IMR-90 (cell line): Measurements from ENCODE around the gene ESR1. TPM values are rescaled to one million over a fixed set of nuclear protein-coding genes. Genes with fewer than 3 reads are reported as not detected.

Experiments used
- ATAC-seq: fragments of 200-7000 bp; cut with Tn5 transposase; 2 replicates; pipeline ENCODE4 v1.9.1; 2020; ENCODE audit warnings: low read depth, mild to moderate bottlenecking, moderate library complexity
- BruUV-seq: library from RNA; stranded (reverse); fragments of 400-500 nt; replicated peaks from 2 replicates; lab custom pipeline; 2021; lab: Mats Ljungman, UMichigan
- CTCF ChIA-PET: fragments of 300-600 bp; formaldehyde crosslinking; extraction: SDS; loops from one replicate; lab custom pipeline; 2021; ENCODE audit warnings: antibody characterized with exemption; lab: Yijun Ruan, JAX
- POLR2A ChIA-PET: fragments of 300-600 bp; sonication (Branson Sonifier 250); formaldehyde crosslinking; loops from one replicate; lab custom pipeline; 2022; ENCODE audit warnings: antibody characterized with exemption; ENCODE audit not compliant: unreplicated experiment; lab: Charles Lee
- DNase-seq: peaks from one replicate; pipeline ENCODE4 v3.0.0; 2013
- H2AFZ ChIP-seq: replicated peaks from 2 replicates; pipeline ENCODE3; 2013; ENCODE audit warnings: low read length, mild to moderate bottlenecking; ENCODE audit not compliant: poor library complexity
- H2AK5ac ChIP-seq: 2 replicates; pipeline ENCODE4 v1.6.1; 2013; ENCODE audit warnings: low read depth, low read length, inconsistent platforms
- H2AK9ac ChIP-seq: replicated peaks from 2 replicates; pipeline ENCODE3; 2013; ENCODE audit warnings: mild to moderate bottlenecking, low read depth, low read length, moderate library complexity; ENCODE audit not compliant: poor library complexity
- H2BK120ac ChIP-seq: 2 replicates; pipeline ENCODE4 v1.6.1; 2013; ENCODE audit warnings: low read depth, low read length, inconsistent platforms
- H2BK15ac ChIP-seq: 3 replicates; pipeline ENCODE4 v1.6.1; 2013; ENCODE audit warnings: low read depth, low read length, inconsistent platforms
- H2BK20ac ChIP-seq: 2 replicates; pipeline ENCODE4 v1.6.1; 2013; ENCODE audit warnings: low read depth, mild to moderate bottlenecking, inconsistent platforms, low read length, moderate library complexity
- H2BK5ac ChIP-seq: 2 replicates; pipeline ENCODE4 v1.6.1; 2013; ENCODE audit warnings: mild to moderate bottlenecking, low read depth, low read length, inconsistent platforms; ENCODE audit not compliant: poor library complexity, severe bottlenecking
- H3K14ac ChIP-seq: replicated peaks from 2 replicates; pipeline ENCODE4 v1.6.1; 2013; ENCODE audit warnings: low read depth, low read length, inconsistent platforms
- H3K18ac ChIP-seq: 2 replicates; pipeline ENCODE4 v1.6.1; 2013; ENCODE audit warnings: low read depth, low read length, control low read depth
- H3K23ac ChIP-seq: 2 replicates; pipeline ENCODE4 v1.6.1; 2013; ENCODE audit warnings: low read depth, low read length, inconsistent platforms
- H3K27ac ChIP-seq: 2 replicates; pipeline ENCODE4 v1.5.1; 2013; ENCODE audit warnings: mild to moderate bottlenecking, control low read depth, low read length; ENCODE audit not compliant: insufficient read depth
- H3K27me3 ChIP-seq: 2 replicates; pipeline ENCODE4 v1.6.1; 2013; ENCODE audit warnings: low read length; ENCODE audit not compliant: control insufficient read depth, insufficient read depth
- H3K36me3 ChIP-seq: 2 replicates; pipeline ENCODE4 v1.6.1; 2013; ENCODE audit warnings: low read length, mixed read lengths; ENCODE audit not compliant: control insufficient read depth, insufficient read depth
- H3K4ac ChIP-seq: 2 replicates; pipeline ENCODE4 v1.6.1; 2013; ENCODE audit warnings: low read depth, low read length, inconsistent platforms
- H3K4me1 ChIP-seq: 2 replicates; pipeline ENCODE4 v1.6.1; 2013; ENCODE audit warnings: low read length, mixed read lengths; ENCODE audit not compliant: control insufficient read depth, insufficient read depth
- H3K4me2 ChIP-seq: 2 replicates; pipeline ENCODE4 v1.6.1; 2013; ENCODE audit warnings: low read depth, mild to moderate bottlenecking, control low read depth, low read length, moderate library complexity
- H3K4me3 ChIP-seq: 2 replicates; pipeline ENCODE4 v1.5.1; 2013; ENCODE audit warnings: low read depth, mild to moderate bottlenecking, control low read depth, low read length, moderate library complexity; ENCODE audit not compliant: insufficient read depth
- H3K56ac ChIP-seq: 2 replicates; pipeline ENCODE4 v1.6.1; 2013; ENCODE audit warnings: low read length, inconsistent platforms; ENCODE audit not compliant: insufficient read depth; ENCODE audit errors: extremely low read depth
- H3K79me1 ChIP-seq, 2 experiments: 2 replicates each; pipeline ENCODE4 v1.6.1; 2013; ENCODE audit warnings: low read length in 2 of 2, inconsistent platforms in 1 of 2, low read depth in 1 of 2
- H3K9ac ChIP-seq: 2 replicates; pipeline ENCODE4 v1.6.1; 2013; ENCODE audit warnings: low read depth, low read length, control low read depth
- H3K9me1 ChIP-seq: 2 replicates; pipeline ENCODE4 v1.6.1; 2013; ENCODE audit warnings: low read length, inconsistent platforms; ENCODE audit not compliant: insufficient read depth
- H3K9me3 ChIP-seq: 2 replicates; pipeline ENCODE4 v1.6.1; 2013; ENCODE audit warnings: low read length; ENCODE audit not compliant: control insufficient read depth, insufficient read depth
- H4K20me1 ChIP-seq: 2 replicates; pipeline ENCODE4 v1.6.1; 2013; ENCODE audit warnings: low read length, inconsistent platforms; ENCODE audit not compliant: insufficient read depth
- H4K5ac ChIP-seq: 2 replicates; pipeline ENCODE4 v1.6.1; 2013; ENCODE audit warnings: mild to moderate bottlenecking, low read depth, low read length, control low read depth
- H4K8ac ChIP-seq, 2 experiments: 2 replicates each; pipeline ENCODE4 v1.6.1; 2013; ENCODE audit warnings: low read depth in 2 of 2, low read length in 2 of 2, control low read depth in 1 of 2, inconsistent platforms in 1 of 2
- H4K91ac ChIP-seq: 2 replicates; pipeline ENCODE4 v1.6.1; 2013; ENCODE audit warnings: low read depth, low read length, inconsistent platforms; ENCODE audit not compliant: insufficient read depth
- BHLHE40 ChIP-seq: fragments of 150-350 bp; IDR thresholded peaks from 2 replicates; pipeline ENCODE4 v1.6.1; 2016; ENCODE audit warnings: mild to moderate bottlenecking, low read depth, low read length
- CEBPB ChIP-seq: IDR thresholded peaks from 2 replicates; pipeline ENCODE4 v1.6.1; 2012; ENCODE audit warnings: low read depth, low read length, improper control_type of control experiment
- CHD1 ChIP-seq: IDR thresholded peaks from 2 replicates; pipeline ENCODE4 v1.6.1; 2012; ENCODE audit warnings: low read depth, low read length, improper control_type of control experiment
- CTCF ChIP-seq: conservative IDR thresholded peaks from 2 replicates; pipeline ENCODE4 v1.5.1; 2012; ENCODE audit warnings: mild to moderate bottlenecking, low read depth, low read length, improper control_type of control experiment
- FOS ChIP-seq: fragments of 150-350 bp; IDR thresholded peaks from 2 replicates; pipeline ENCODE4 v1.6.1; 2016; ENCODE audit warnings: low read depth, low read length
- MAFK ChIP-seq: IDR thresholded peaks from 2 replicates; pipeline ENCODE4 v1.6.1; 2012; ENCODE audit warnings: low read depth, low read length, improper control_type of control experiment
- MAZ ChIP-seq: IDR thresholded peaks from 2 replicates; pipeline ENCODE4 v1.6.1; 2012; ENCODE audit warnings: low read depth, mild to moderate bottlenecking, low read length, improper control_type of control experiment, moderate library complexity, borderline replicate concordance
- MXI1 ChIP-seq: IDR thresholded peaks from 2 replicates; pipeline ENCODE4 v1.6.1; 2012; ENCODE audit warnings: low read depth, mild to moderate bottlenecking, low read length, moderate library complexity, borderline replicate concordance
- NFE2L2 ChIP-seq: fragments of 150-350 bp; IDR thresholded peaks from 2 replicates; pipeline ENCODE4 v1.6.1; 2016; ENCODE audit warnings: low read depth, mild to moderate bottlenecking, low read length
- POLR2A ChIP-seq: IDR thresholded peaks from 2 replicates; pipeline ENCODE4 v1.6.1; 2012; ENCODE audit warnings: mild to moderate bottlenecking, low read depth, low read length
- RAD21 ChIP-seq: IDR thresholded peaks from 2 replicates; pipeline ENCODE4 v1.6.1; 2012; ENCODE audit warnings: low read length, improper control_type of control experiment
- RCOR1 ChIP-seq: IDR thresholded peaks from 2 replicates; pipeline ENCODE4 v1.6.1; 2012; ENCODE audit warnings: mild to moderate bottlenecking, low read length, improper control_type of control experiment; ENCODE audit not compliant: insufficient replicate concordance
- RFX5 ChIP-seq: IDR thresholded peaks from 2 replicates; pipeline ENCODE4 v1.8.0; 2012; ENCODE audit warnings: low read depth, mild to moderate bottlenecking, low read length, moderate library complexity
- SMC3 ChIP-seq: fragments of 150-350 bp; IDR thresholded peaks from 2 replicates; pipeline ENCODE4 v1.6.1; 2016; ENCODE audit warnings: low read depth, mild to moderate bottlenecking, antibody characterized with exemption, low read length, moderate library complexity
- WGBS, 2 experiments: methylation state at CpG; one replicate each; pipeline versions ENCODE4 v1.1.5 to v1.1.7; 2013; ENCODE audit warnings: missing lambda C conversion rate in 2 of 2; ENCODE audit not compliant: insufficient read length in 1 of 2; ENCODE audit errors: extremely low coverage in 2 of 2; 5-methylcytosine and 5-hydroxymethylcytosine counted together
- dilution Hi-C: fragments of 300-500 bp; cut with HindIII; formaldehyde crosslinking; loops from one replicate; pipeline ENCODE4 v1.14.3; 2018; ENCODE audit warnings: low sequenced_read_pairs; ENCODE audit not compliant: unreplicated experiment
- in situ Hi-C: fragments of 300-500 bp; cut with MboI; formaldehyde crosslinking; loops from 3 replicates; pipeline ENCODE4 v1.14.3; 2019; ENCODE audit warnings: low sequenced_read_pairs, inconsistent platforms, mixed read lengths
- intact Hi-C: fragments of 100-400 bp; cut with micrococcal nuclease; formaldehyde crosslinking; loops from 2 replicates; pipeline ENCODE4 v1.10.0; 2022
- polyA plus RNA-seq, 3 experiments: library from polyadenylated mRNA; depleted of rRNA; stranded (reverse); fragments of >200 nt; gene quantifications; 2 replicates each; pipeline ENCODE4 v1.2.3, GENCODE V29; 2012; ENCODE audit warnings: low replicate concordance in 1 of 3
- total RNA-seq: library from RNA; depleted of rRNA; stranded (reverse); fragments of >200 nt; gene quantifications from 2 replicates; pipeline ENCODE4 v1.2.3, GENCODE V29; 2012
- TF ChIP-seq, protein P1 (sequence below): fragments of 150-350 bp; IDR thresholded peaks from 2 replicates; pipeline ENCODE4 v1.6.1; 2016; ENCODE audit warnings: low read depth, mild to moderate bottlenecking, low read length, moderate library complexity, borderline replicate concordance
- TF ChIP-seq, protein P2 (sequence below): fragments of 150-350 bp; IDR thresholded peaks from 2 replicates; pipeline ENCODE4 v1.6.1; 2017; ENCODE audit warnings: mild to moderate bottlenecking, antibody characterized with exemption, low read length, low read depth

Gene ESR1
- total and polyA plus RNA-seq, 2 of the 4 experiments (the other 2 are of a cell fraction), result not detected

DNA sequence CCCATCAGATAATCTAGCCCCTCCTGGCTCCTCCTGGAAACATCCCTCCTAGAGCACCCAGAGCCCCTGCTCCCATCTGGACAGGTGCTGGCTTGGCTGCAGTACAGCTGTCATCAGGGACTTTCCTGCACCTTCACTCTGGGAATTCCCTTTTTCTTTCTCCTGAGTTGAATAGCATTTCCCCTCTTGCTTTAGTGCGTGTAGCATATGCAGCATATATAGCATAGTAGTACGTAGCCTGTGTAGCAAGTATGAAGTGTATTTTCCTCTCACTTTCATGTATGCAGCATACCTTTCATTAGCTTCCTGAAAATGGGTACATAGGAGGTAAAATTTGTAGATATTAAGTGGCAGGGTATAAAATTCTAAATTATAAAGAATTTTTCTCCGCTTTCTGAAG lies 352.9 kb downstream of the ESR1 start:
- 0 out of 4 replicates have a peak, but pooled peaks cover 0 to 3% of the 10 kb centered on the region in 2 experiments for H3K79me1 ChIP-seq
- WGBS, 2 experiments, result no CpG with 5 or more reads among the region's 3 CpGs
- ATAC-seq (no peak), DNase-seq (no peak)
- intact Hi-C loops, result no loop called here
- no peak overlapping the region for H3K4ac ChIP-seq
- no peak overlapping the region for H2BK120ac ChIP-seq
- CTCF ChIA-PET, result interaction anchor here (0.6 kb wide), 1 partner anchor 108 kb away, joined by 3 read pairs; no protein-coding TSS in a partner anchor
- H3K4me2 ChIP-seq, result no peak overlapping the region
- H3K18ac ChIP-seq, result no peak overlapping the region
- H3K9ac ChIP-seq, result no peak overlapping the region
- in situ Hi-C loops, result no loop called here
- H3K4me1 ChIP-seq, result peaks cover 4% of the 10 kb centered on the region
- BruUV-seq, result no TSS peak
- H3K36me3 ChIP-seq, result peaks cover 16% of the 10 kb centered on the region
- no peaks in the 10 kb centered on the region for H4K20me1 ChIP-seq
- H3K23ac ChIP-seq, result no peak overlapping the region
- no peaks in the 10 kb centered on the region for H3K9me3 ChIP-seq
- H2BK15ac ChIP-seq, result no peak overlapping the region
- peak overlapping the region; percentile 19 for H2BK5ac ChIP-seq
- H2BK20ac ChIP-seq, result no peak overlapping the region
- H4K8ac ChIP-seq, result no peak overlapping the region
- no peak overlapping the region for H3K4me3 ChIP-seq
- H3K56ac ChIP-seq, result no peak overlapping the region
- dilution Hi-C loops, result no loop called here
- no peak overlapping the region for H2AK5ac ChIP-seq
- peaks cover 7% of the 10 kb centered on the region; the same call in 1 of the 2 replicates for H3K9me1 ChIP-seq
- H2AFZ ChIP-seq, result no peak overlapping the region
- TF ChIP-seq RFX5 (no peak), MAFK (no peak), BHLHE40 (no peak), RCOR1 (no peak), CHD1 (no peak), SMC3 (no peak), CEBPB (no peak), MAZ (no peak), POLR2A (no peak), CTCF (no peak), MXI1 (no peak), FOS (no peak), NFE2L2 (no peak), RAD21 (no peak)
- TF ChIP-seq, protein P1, sequence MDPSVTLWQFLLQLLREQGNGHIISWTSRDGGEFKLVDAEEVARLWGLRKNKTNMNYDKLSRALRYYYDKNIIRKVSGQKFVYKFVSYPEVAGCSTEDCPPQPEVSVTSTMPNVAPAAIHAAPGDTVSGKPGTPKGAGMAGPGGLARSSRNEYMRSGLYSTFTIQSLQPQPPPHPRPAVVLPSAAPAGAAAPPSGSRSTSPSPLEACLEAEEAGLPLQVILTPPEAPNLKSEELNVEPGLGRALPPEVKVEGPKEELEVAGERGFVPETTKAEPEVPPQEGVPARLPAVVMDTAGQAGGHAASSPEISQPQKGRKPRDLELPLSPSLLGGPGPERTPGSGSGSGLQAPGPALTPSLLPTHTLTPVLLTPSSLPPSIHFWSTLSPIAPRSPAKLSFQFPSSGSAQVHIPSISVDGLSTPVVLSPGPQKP, result no peak
- TF ChIP-seq, protein P2, sequence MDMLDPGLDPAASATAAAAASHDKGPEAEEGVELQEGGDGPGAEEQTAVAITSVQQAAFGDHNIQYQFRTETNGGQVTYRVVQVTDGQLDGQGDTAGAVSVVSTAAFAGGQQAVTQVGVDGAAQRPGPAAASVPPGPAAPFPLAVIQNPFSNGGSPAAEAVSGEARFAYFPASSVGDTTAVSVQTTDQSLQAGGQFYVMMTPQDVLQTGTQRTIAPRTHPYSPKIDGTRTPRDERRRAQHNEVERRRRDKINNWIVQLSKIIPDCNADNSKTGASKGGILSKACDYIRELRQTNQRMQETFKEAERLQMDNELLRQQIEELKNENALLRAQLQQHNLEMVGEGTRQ, result no peak
- H4K91ac ChIP-seq, result no peak overlapping the region
- no peak overlapping the region; the same call in 1 of the 2 replicates for H3K14ac ChIP-seq
- H4K5ac ChIP-seq, result no peak overlapping the region
- H2AK9ac ChIP-seq, result no peak overlapping the region
- POLR2A ChIA-PET, result no interaction called here
- H3K27ac ChIP-seq, result no peak overlapping the region
- H3K27me3 ChIP-seq, result no peaks in the 10 kb centered on the region
